ENCODE results near the gene GRK2.

DNA sequence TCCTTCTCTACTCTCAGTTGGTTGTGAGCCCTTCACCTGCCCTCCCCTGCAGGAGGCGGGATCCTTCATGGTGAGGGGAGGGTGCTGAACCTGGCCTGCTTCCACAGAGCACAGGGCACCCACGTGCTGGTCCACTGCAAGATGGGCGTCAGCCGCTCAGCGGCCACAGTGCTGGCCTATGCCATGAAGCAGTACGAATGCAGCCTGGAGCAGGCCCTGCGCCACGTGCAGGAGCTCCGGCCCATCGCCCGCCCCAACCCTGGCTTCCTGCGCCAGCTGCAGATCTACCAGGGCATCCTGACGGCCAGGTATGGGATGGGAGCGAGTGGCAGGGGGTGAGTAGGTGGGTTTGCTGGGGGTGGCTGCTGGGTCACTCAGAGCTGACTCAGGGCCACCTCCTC, 43.4 kb downstream of the GRK2 start:
- TF ChIP-seq, protein P1, sequence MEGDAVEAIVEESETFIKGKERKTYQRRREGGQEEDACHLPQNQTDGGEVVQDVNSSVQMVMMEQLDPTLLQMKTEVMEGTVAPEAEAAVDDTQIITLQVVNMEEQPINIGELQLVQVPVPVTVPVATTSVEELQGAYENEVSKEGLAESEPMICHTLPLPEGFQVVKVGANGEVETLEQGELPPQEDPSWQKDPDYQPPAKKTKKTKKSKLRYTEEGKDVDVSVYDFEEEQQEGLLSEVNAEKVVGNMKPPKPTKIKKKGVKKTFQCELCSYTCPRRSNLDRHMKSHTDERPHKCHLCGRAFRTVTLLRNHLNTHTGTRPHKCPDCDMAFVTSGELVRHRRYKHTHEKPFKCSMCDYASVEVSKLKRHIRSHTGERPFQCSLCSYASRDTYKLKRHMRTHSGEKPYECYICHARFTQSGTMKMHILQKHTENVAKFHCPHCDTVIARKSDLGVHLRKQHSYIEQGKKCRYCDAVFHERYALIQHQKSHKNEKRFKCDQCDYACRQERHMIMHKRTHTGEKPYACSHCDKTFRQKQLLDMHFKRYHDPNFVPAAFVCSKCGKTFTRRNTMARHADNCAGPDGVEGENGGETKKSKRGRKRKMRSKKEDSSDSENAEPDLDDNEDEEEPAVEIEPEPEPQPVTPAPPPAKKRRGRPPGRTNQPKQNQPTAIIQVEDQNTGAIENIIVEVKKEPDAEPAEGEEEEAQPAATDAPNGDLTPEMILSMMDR (IDR thresholded peaks at IDR 0.05), result no peak
- no peak for TF ChIP-seq ZFX (IDR thresholded peaks at IDR 0.05; ENCODE audit: borderline replicate concordance)
